GM19463 (cell line): Measurements from ENCODE around the gene ARFGEF2.
"Not testable (repeated sequence)": the region's sequence is repeated elsewhere in the genome, so short reads cannot be mapped to it uniquely, and the experiment has no call there.

Experiments
- ATAC-seq: cut with Tn5 transposase; IDR thresholded peaks from one replicate; pipeline ENCODE4 v1.9.1; 2021; ENCODE audit warnings: mild to moderate bottlenecking, moderate library complexity; ENCODE audit not compliant: unreplicated experiment

Gene ARFGEF2

GRCh38 chr20:48949304-48950170, 28.0 kb downstream of the ARFGEF2 start:
- ATAC-seq, result no peak

DNA sequence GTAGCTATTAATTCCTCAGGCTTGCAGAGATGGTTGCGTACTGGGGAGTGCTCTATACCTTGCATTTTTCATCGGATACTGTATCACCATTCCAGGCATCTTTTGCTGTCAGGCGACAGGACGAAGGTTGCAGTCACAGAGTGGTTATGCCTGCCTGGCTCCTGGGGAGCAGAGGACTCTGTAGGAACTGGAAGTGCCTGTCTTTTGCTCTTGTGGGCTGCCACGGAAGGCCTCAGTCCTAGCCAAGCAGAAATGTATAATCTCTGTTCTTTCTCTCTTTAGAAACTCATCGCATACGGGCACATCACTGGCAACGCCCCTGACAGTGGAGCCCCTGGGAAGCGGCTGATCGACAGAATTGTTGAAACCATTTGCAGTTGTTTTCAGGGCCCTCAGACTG, 29.5 kb downstream of the ARFGEF2 start:
- ATAC-seq, result no peak

DNA sequence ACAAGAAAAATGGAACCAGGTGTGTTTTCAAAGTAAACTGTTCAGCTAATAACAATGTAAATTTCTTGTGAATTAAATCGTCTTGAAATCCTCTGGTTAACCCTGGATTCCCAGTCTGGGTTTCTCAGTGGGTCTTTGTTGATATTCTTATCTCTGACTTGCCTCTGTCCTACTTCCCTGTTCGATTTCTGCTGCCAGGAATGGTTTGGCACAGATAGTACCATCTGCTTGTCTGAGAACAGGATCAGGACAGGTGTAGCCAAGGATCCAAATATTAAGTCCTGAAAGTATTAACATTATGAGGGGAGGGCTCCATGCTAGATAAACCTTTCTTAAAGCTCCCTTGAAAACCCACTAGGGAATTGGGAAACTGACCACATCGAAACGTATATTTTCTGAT, 30.1 kb downstream of the ARFGEF2 start:
- no peak for ATAC-seq

DNA sequence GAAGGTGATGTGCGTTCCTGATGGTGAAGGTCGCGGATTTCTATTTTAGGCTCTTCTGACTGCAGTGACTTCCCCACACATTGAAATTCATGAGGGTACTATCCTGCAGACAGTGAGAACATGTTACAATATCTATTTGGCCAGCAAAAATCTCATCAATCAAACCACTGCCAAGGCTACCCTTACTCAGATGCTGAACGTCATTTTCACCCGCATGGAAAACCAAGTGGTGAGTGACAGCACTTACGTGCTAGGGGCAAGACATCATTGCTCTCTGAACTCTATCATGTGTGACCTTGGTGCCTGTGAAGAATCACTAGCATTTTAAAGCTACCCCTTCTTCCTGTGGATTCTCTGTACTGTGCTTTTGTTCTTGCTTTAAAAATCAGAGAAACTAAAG, 31.1 kb downstream of the ARFGEF2 start:
- no peak for ATAC-seq

DNA sequence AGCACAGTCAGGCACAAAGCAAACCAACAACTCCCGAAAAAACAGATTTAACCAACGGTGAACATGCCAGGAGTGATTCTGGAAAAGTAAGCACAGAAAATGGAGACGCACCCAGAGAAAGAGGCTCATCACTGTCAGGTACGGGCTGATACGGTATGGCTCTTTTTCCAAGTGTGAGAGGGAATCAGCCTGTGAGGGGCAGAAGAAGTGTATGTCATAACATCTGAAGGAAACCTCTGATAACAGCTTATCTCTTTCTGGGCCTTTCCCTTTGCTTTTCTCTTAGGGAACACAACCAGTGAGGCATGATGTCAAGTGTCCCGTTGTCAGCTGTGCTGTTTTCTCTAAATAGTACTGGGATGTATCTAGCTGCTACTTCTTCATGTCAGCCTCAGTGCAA, 32.1 kb downstream of the ARFGEF2 start:
- no peak for ATAC-seq

DNA sequence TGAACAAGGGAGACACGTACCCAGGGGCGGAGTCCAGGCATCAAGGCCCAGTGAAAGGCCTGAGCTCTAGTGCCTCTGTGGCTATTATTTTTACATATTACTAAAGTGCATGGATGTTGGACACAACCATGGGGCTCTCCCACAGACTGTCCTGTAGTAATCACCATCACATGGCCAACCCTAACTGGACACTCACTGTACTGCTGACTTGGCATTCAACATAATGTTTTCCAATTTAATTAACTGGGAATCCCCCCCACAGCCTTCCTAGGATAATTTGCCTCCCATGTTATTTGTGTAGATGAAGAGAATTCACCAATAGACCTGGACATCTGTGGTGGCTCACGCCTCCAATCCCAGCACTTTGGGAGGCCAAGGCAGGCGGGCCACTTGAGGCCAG, 34.5 kb downstream of the ARFGEF2 start:
- ATAC-seq, result no peak

- ATAC-seq, result no peak
These were observed 35.6 kb downstream of the ARFGEF2 start for GRCh38 chr20:48957053-48957481.

DNA sequence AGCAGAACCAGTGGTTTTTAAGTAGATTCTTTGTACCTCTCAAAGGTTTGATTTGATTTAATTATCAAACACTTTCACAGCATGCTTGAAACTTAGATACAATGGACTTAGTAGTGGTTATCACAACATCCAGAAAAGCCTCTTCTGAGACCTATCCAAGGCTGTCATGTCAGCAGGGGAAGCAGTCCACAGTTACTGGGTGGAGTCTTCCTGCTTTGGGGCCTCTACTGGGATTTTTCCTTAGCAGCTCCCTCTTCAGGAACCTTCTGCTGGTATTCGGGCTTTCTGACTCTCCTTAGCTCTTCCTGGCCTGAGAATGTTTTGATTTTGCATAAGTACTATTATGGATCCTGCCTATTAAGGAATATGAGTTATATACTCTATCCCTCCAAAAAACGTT, 36.0 kb downstream of the ARFGEF2 start:
- ATAC-seq, result no peak

GRCh38 chr20:48958743-48959142, 37.2 kb downstream of the ARFGEF2 start:
- no peak for ATAC-seq

DNA sequence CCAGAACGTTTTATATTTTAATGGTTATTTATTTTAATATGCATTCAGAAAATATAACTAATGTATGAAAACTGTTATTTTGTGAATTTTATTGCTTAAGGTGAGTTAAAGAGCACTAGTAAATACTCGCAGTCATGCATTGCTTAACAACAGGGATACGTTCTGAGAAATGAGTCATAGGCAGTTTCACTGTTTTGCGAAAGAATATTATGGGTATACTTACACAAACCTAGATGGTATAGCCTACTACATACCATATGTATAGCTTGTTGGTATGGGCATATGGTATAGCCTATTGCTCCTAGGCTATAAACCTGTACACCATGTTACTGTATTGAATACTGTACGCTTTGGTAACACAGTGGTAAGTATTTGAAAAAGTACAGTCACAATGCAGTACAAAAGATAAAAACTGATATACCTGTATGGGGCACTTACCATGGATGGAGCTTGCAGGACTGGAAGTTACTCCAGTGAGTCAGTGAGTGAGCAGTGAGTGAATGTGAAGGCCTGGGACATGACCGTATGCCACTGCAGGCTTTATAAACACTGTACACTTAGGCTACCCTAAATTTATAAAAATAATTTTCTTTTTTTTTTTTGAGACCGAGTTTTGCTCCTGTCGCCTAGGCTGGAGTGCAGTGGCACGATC, 38.5 kb downstream of the ARFGEF2 start:
- no peak for ATAC-seq

DNA sequence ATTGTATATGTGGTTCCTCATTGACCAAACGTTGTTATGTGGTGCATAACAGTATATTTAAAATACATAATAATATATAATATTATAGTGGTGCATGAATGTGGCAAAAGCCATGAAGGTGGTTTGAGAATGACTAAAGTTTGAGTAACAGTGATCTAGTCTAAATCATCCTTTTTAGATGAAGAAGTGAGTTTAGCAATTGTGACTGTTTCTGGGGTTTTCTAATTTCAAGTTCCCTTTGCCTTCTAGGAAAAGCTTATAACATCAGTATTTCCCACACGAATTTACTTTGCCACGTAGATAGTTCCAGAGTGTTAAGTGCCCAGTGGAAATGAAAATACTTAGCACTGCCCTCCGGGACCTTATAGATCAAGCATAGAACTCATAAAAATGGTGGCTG, 40.9 kb downstream of the ARFGEF2 start:
- no peak for ATAC-seq

DNA sequence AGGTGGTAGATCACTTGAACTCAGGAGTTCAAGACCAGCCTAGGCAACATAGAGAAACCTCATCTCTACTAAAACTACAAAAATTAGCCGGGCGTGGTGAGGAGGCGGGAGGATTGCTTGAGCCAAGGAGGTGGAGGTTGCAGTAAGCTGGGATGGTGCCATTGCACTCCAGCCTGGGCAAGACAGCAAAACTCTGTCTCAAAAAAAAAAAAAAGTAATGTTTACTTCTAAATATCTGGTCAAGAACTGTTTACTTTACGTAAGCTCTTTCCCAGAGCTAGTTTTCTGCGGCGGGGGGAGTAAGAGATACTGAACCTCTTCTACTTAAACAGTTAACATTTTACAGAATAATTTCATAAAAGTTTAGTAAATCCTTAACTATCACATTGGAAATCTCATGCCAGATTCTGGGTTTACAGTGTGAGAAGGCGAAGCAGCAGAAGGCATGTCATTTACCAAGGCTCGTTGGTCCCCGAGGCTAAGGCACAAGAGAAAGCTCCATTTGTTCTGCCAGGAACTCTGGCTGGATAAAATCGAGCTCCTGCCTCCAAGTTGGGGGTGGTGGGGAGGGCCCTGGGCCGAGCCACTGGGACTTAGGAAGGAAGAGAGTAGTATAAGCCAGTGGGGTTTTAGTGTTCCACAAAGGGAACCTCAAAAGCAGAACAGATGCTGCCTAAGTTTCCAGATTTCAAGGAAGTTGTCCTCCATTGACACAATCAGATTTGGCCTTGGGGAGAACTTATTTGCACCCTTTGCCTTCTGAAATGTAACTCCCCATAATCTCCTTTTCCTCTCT, 41.7 kb downstream of the ARFGEF2 start:
- no peak for ATAC-seq

DNA sequence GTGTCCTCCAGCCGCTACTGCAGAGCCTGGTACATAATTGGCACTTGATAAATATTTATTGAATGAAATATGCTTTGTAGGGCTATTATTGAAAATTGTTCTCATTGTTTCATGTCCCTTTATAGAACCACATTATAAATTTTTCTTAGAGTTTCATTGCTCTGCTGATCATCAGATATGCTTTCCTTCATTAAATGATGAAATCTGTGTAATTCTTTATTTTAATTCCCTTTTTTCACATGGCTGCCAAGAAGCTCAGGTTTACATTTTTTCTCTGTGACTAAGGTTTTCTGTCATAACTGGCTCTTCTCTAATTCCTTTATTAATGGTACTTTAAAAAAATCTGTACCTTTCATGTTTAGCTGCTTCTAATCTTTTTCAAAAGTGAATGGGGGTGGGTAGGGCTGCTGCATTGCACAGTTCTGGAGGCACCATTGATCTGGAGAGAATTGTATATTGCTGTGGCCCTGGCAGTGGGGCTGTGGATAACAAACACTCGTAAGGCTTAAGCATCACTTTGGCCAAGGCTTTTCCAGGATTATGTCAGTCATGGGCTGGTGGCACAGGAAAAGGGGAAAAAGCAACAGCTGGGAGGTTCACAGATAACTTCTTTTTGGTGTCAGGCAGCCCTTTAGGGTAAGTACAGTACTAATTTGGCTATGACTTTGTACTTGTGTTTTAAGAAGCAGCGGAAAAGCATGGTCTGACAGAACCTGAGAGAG, 43.8 kb downstream of the ARFGEF2 start:
- ATAC-seq, result no peak

DNA sequence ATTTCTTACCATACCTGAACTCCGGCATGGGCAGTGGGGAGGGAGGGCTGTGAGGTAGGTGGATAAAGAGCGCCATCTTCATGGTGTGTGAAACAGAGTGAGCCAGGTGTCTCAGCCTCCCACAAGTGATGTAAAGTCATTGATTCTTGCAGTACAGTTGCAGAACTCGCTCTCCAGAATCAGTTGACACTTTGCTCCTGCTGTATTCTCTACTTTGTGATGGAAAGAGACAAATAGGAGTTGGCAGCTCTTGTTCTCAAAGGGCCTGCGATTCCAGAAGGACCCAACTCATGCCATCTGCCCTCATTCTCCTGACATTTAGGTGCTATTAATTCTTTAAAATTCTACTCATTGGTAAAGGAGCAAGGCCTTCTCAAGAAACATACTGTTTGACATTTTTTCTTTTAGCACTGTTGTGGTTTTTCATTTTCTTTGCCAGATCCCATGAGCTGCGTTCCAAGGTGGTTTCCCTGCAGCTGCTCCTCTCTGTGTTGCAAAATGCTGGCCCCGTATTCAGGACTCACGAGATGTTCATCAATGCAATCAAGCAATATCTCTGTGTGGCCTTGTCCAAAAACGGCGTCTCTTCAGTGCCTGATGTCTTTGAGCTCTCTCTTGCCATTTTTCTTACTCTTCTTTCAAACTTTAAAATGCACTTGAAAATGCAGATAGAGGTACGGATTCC, 49.3 kb downstream of the ARFGEF2 start:
- no peak for ATAC-seq

DNA sequence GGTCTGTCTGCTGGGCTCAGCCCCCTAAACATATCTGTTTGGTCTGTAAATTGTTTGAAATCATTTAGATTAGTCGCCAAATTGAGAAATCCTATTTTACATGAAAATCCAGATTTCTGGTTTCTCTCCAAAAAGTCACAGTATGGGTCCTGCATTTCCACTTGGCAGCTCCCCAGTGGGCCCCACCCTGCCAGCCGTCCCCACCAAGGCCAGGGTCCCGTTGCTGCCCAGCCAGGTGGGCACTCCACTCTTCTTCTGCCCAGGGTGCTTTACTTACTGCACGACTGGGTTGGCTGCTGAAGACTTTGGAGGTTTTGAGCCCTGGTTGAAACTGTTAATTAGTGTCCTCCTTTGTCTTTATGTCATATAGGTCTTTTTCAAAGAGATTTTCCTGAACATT, 50.4 kb downstream of the ARFGEF2 start:
- no peak for ATAC-seq

DNA sequence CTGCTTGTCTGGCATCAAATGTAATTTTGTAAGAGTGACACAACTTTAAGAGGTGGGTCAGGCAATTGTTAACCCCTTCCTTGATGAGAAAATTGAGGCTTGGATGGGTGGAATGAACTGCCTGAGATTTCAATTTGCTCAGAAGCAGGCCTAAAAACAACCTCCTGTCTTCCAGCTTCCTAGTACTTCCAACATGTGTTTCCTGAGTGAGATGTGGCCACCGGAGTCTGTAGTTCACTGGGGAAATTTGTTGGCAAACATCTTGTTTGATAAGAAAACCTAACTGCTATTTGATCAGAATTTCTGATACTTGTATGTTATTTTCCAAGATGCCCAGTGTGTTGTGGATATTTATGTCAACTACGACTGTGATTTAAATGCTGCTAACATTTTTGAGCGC, 51.3 kb downstream of the ARFGEF2 start:
- no peak for ATAC-seq

DNA sequence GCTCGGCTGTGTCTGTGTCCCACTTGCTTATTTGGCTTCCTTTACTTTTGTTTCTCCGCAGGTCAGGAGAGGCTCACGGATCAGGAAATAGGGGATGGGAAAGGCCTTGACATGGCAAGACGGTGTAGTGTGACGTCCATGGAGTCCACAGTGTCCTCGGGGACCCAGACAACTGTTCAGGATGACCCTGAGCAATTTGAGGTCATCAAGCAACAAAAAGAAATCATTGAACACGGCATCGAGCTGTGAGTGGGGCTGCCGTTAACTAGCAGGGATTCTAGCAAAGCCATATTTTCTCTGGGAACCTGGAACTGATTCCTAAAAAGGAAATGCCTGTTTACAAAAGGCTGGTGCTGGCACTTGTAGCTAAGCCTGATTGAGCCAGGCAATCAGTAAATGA, 54.4 kb downstream of the ARFGEF2 start:
- ATAC-seq, result no peak

DNA sequence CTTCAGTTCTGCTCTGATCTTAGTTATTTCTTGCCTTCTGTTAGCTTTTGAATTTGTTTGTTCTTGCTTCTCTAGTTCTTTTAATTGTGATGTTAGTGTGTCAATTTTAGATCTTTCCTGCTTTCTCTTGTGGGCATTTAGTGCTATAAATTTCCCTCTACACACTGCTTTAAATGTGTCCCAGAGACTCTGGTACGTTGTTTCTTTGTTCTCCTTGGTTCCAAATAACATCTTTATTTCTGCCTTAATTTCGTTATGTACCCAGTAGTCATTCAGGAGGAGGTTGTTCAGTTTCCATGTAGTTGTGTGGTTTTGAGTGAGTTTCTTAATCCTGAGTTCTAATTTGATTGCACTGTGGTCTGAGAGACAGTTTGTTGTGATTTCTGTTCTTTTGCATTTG, 58.5 kb downstream of the ARFGEF2 start:
- not testable (repeated sequence) for ATAC-seq

DNA sequence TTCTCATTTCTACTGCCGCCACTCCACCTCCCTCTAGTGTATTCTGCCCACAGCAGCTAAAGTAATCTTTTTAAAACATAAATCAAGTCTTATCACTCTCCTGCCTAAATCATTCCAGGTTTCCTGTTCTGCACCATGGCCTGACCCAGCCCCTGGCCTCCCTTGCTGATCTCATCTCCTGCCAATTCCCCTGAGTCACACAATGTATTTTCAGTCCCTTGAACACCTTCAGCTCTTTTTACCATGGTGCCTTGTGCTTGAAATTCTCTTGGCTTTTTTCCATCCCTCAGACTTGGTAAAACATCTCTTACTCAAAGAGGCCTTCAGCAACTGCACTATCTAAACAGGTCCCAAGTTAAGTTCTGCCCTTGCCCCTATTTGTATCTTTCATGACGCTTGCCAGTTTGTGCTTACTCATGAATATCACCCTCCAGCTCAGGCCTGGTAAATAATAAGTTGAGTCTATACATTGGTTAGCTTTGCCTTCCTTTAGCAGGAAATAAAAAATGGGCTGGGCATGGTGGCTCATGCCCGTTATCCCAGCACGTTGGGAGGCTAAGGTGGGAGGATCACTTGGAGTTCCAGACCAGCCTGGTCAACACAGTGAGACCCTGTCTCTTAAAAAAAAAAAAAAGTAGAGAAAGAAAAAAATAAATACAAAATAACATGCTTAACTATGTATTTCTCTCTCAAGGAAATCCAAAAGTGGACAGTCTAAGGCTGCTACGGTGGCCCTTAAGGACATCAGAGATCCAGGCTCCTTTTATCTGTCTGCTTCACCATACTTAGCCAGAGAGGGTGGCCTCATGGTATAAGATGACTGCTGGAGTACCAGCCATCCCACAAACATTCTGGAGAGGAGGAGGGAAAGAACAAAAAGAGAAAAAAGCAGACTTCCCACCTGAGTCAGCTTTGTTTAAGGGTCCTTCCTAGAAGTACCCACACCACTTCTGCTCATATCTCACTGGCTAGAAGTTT, 62.2 kb downstream of the ARFGEF2 start:
- no peak for ATAC-seq
